Right hindlimb (tissue), 1 donor: Measurements from ENCODE around the gene LYG2.
"Not testable (repeated sequence)": the region's sequence is repeated elsewhere in the genome, so short reads cannot be mapped to it uniquely, and the experiment has no call there.

Experiments
- DNase-seq: peaks from one replicate; pipeline ENCODE4 v3.0.0-alpha.2; 2018

Gene LYG2, protein sequence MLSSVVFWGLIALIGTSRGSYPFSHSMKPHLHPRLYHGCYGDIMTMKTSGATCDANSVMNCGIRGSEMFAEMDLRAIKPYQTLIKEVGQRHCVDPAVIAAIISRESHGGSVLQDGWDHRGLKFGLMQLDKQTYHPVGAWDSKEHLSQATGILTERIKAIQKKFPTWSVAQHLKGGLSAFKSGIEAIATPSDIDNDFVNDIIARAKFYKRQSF

DNA sequence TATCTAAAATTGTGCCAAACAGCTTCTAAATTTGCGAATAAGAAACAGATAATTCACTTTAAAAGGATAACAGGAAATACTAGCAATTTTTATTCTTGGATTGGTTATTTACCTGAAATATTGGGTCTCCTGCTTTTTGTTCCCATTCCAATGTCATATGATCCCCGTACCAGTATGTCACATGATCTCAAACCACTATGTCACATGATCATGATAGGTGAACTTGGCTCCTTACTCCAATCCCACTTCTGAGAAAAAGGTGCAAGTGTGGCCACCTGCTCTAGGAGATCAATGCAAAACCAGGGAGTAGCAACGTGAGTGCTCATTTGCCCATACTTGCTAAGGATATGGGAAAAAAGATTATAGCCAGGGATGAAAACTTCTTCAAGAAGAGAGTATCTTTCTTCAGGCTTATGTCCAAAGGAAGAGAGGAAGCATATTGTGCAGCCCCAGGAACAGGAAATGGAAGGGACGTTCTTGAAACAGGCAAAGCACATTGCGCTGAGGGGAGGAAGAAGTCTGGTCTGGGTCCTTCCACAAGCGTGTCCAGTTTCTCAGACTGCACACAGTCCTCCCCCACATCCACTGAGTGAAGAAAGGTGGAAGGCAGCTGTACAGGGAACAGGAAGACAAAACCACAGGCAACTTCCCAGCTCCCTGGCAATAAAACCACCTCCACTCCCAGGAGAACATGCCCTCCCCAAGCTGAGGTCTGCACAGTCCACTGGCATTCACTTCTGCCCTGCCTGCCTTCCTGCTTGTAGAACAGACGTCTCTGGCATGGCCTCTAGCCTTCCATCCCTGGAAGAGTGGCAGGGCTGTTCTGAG lies at the start of gene LYG2:
Gene LYG2 (minus strand): TSS at position 176 of the 828 bp plus-strand sequence. CDS start 1,406 bp downstream, outside the sequence.
- no peak for DNase-seq

DNA sequence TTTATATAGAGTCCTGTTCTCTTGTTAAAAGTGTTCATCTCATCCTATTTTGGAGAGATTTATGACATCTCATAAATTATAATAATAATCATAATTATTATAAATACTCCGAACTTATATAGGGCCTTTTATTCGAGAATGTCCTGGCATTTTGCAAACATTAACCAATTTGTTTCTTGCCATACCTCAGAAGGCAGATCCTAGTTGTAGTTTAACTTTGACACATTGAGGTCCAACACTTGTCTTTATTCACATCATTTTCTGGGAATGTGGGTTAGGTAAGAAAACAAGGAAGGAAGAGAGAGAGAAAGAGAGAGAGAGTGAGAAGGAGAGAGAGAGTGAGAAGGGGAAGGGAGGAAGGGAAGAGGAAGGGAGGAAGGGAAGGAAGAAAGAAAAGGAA lies 45.6 kb upstream of the LYG2 start, which contains the start of gene LYG1:
Gene LYG1 (minus strand): TSS at position 101 of the 400 bp plus-strand sequence. CDS start 5,527 bp downstream, outside the sequence.
- not testable (repeated sequence) for DNase-seq

GRCh38 chr2:99299580-99299979 lies 44.1 kb upstream of the LYG2 start:
- no peak for DNase-seq

DNA sequence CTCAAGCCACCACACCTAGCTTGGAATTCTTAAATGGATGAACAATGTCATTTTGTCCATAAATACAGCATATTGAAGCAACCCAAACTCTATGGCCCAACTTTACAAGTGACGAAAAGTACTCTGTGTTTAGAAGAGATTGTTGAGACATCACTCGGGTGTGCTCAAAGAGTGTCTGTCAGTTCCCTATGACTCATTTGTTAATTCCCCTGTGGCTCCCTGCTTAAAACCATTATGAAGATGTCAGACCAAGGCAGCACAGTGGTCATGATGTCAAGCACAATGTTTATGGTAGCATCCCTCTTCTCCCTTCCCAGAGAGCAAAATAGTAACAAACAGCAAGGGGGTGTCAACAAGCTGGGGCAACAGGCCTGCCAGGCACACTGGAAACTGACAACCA lies 42.5 kb upstream of the LYG2 start:
- DNase-seq = no peak

DNA sequence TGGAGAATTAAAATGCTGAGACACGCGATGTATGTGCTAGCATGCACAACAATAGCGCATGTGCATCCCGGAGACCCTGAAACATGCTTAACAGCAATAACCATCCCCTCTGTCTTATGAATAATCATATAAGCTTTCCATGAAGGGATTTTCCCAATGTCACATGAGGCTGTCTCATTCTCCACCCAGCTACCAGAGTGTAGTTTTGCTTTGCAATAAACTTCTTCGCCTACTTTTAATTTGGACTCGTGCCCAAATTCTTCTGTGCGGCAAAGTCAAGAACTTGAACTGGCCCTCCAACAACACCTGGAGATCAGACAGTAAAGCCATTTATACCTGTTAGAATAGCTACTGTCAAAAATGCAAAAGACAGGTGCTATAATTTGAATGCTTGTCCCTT lies 30.1 kb upstream of the LYG2 start:
- no peak for DNase-seq

- DNase-seq = no peak
Measured at GRCh38 chr2:99279969-99280695, 24.7 kb upstream of the LYG2 start.

DNA sequence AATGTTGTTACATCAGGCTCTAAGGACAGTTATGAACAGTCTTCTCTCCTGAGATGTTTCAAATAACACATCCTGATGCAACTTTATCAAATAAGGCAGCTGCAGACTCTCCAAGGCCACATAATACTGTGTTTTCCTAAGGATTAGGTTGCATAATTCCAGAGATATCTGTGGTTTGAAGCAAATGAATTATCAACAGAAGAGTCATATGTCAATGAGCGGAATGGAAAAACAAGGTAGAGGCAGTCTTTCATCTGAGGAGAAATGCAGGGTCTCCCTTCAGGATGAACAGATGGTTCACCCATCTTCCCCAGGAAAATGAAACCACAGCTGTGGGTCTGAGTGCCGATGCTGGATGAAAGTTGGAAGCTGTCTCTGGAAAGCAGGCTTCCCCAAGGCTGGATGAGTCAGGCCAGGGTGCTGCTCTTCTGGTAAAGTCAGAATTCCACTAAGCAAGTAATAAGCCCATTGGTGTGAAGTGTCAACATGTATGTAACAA lies 23.4 kb upstream of the LYG2 start:
- no peak for DNase-seq

- DNase-seq = not testable (repeated sequence)
Measured at GRCh38 chr2:99278195-99278765, 22.8 kb upstream of the LYG2 start.

DNA sequence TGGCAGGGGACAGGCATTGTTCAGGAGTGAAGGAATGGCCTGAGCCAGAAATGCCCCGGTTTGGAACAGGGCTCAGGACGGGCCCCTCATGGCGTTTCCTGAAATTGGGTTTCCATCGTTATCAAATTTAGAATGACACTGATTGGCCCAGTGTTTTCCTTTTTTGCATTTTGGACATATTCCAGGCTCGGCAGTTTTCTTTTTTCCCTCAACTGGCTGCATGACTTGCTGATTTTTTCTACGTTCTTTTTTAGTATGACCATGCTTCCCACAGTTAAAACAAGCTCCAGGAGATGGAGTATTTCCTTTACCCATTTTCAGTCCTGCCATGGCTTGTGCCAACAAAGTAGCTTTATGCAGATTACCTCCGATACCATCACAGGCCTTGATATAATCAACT lies 20.4 kb upstream of the LYG2 start:
- DNase-seq = no peak

DNA sequence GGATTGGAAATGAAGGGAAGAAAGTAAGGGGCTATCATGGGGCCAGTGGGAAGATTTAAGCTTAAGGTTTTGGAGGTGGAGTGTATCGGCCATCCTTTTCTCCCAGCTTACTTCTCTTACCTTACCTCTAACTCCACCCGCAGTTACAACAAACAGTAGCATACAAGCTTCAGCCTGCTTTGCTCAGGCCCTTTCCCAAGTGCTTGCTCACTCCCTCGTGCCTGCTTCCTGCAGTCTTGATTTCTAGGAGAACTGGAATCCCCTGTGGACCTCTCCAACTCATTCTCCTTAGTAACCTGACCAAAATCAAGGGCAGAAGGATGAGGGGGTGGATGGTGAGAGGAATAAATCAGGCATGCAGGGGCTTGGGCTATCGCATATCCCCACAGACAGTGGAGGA lies 5.8 kb upstream of the LYG2 start:
- no peak for DNase-seq

DNA sequence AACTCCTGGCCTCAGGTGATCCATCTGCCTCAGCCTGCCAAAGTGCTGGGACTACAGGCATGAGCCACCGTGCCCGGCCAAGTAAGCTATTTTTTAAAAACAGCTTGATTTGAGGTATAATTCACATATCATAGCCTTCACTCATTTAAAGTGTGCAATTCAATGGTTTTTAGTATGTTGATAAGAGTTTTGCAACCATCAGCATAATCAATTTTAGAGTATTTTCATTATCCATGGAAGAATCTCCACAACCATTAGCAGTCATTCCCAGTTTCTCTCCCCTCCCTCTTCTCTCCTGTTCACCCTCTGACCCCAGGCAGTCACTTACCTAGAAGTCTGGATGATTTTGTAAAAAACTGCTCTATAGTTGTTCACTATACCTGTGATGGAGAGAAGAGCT lies 4.7 kb upstream of the LYG2 start:
- no peak for DNase-seq

GRCh38 chr2:99259465-99259864 lies 4.0 kb upstream of the LYG2 start:
- DNase-seq = no peak

- DNase-seq = no peak
Measured at GRCh38 chr2:99256677-99257076, 1.2 kb upstream of the LYG2 start.

GRCh38 chr2:99249951-99250350 lies 5.5 kb downstream of the LYG2 start:
- DNase-seq = no peak

GRCh38 chr2:99242151-99242550 lies 13.3 kb downstream of the LYG2 start:
- DNase-seq = no peak

DNA sequence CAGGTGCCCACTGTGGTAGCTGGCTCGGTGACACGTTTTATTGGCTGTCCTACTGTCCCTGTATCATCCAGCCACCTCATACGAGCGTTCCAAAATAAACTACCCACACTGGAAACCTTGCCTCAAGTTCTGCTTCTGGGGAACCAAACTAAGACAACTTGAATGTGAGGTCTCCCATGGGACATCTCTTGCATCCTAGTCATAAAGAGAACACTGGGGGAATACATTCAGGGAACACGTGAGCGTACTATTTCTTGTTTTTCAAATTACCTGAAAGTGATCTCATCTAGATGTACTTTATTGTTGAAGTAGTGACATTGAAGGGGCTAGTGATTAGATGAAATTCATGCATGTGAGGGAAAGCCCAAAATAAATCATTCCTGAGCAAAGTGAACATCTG lies 15.0 kb downstream of the LYG2 start:
- no peak for DNase-seq

DNA sequence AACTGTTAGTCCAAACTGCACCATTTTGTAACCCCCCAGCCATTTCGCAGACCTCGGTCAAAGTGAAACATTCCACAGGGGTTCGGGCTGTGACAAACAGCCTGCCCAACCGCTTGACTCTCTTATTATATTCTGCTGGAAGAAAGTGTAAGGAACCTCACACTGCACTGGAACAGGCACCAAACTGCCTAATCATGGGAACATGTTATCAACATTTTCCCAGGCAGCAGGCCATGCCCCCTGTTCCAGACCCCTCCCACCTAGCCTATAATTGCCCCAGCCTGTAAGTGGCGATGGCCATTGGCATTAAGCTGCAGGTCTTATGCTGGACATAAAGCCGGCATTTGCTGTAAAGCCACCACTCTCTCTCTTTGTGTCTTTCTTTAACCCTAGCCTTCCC lies 16.9 kb downstream of the LYG2 start:
- no peak for DNase-seq

GRCh38 chr2:99233177-99233576 lies 22.3 kb downstream of the LYG2 start:
- not testable (repeated sequence) for DNase-seq

- no peak for DNase-seq
Measured at GRCh38 chr2:99217929-99218501, 37.5 kb downstream of the LYG2 start.

GRCh38 chr2:99216096-99216495 lies 39.4 kb downstream of the LYG2 start:
- no peak for DNase-seq

DNA sequence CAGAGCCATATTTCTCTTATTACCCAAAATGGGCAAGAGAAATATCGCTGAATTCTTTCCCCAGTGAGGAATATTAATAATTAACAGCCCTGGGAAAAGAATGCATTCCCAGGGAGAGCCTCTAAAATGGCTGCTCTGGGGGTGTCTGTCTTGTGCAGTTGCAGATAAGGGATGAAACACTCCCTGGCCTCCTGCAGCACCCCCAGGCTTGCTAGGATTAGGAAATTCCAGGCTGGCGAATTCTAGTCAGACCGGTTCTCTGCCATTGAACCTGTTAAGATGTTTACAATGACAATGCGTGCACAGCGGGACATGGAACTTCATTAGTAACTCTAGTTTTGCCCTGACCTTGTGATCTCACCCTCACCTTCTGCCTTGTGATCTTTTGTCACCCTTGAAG lies 50.0 kb downstream of the LYG2 start:
- no peak for DNase-seq

- no peak for DNase-seq
Measured at GRCh38 chr2:99201959-99202678, 53.3 kb downstream of the LYG2 start.
